ENCODE data around the gene IRS2. TPM values are rescaled to one million over a fixed set of nuclear protein-coding genes. Genes with fewer than 3 reads are reported as not detected.

Gene IRS2
- total and polyA plus RNA-seq, 2 of the 8 experiments (the other 6 are each of a cell fraction or from before 2014, with no cell fraction given) = 2.6 to 17.0 TPM

DNA sequence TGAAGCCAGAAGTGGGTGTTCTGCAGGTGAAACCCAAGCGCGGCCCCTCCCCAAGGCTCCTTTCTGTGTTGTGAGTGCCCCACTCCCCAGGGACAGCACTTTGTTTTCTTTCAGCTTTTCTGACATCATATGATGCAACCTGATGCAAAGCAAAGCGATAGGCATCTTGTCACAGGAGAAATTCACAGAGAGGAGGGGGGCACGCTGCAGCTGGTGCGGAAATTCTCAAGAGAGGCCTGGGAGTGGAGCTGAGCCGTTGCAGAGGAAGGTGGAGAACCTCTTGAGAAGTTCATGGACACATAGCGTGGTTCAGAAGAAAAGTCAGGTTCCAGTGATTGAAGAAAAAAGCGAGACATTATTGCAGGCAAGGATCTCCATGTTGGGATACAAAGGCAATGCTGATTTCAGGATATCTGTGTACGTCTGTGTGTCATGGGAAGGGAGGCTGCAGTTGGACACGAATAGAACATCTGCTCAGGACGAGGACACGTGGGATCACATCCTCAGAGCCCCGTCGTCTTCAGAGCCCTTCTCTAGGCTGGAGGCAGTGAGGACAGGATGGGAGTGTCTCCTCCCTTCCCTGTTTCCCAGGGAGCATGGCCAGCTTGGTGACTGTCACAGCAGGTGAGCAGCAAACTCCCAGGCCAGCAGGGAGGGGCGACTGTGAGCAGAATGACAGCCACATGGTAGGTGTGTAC lies 79.2 kb downstream of the IRS2 start (continued):
- TF ChIP-seq CTCF (IDR thresholded peaks at IDR 0.05; ENCODE audit: control extremely low read depth in 1 of 3, insufficient read depth in 1 of 3, low read depth in 1 of 3, low read length in 3 of 3) = no peak
- TF ChIP-seq ZNF274 (IDR thresholded peaks at IDR 0.05; ENCODE audit: borderline replicate concordance, extremely low read depth, low read length) = no peak
- no peak for TF ChIP-seq KDM4A (IDR thresholded peaks at IDR 0.05; ENCODE audit: low read depth, low read length, severe bottlenecking)
- no peak for TF ChIP-seq BRCA1 (IDR thresholded peaks at IDR 0.05; ENCODE audit: low read depth, low read length)
- no peak for TF ChIP-seq BACH1 (IDR thresholded peaks at IDR 0.05; ENCODE audit: low read length)

Measured in H1 (cell line).